Keratinocyte (primary cell): ENCODE measurements around the gene INCA1. TPM values are rescaled to one million over a fixed set of nuclear protein-coding genes. Genes with fewer than 3 reads are reported as not detected.

Experiments
- DNase-seq: peaks from one replicate; pipeline ENCODE4 v3.0.0-alpha.2; 2011; ENCODE audit warnings: low read depth, missing footprints, low spot score
- FAIRE-seq: peaks from 2 replicates; lab custom pipeline; 2011; peaks lifted over from hg19 to GRCh38; lab: Jason Lieb, UNC
- H2AFZ ChIP-seq: 2 replicates; pipeline ENCODE4 v1.6.0; 2012; ENCODE audit warnings: low read length, control low read depth, inconsistent platforms; ENCODE audit not compliant: control insufficient read depth
- H3K27ac ChIP-seq: 2 replicates; pipeline ENCODE4 v1.5.1; 2011; ENCODE audit warnings: low read length; ENCODE audit not compliant: control insufficient read depth, insufficient read depth
- H3K27me3 ChIP-seq: 3 replicates; pipeline ENCODE4 v1.6.0; 2011; ENCODE audit warnings: low read length; ENCODE audit not compliant: control insufficient read depth, insufficient read depth; ENCODE audit errors: extremely low read depth
- H3K36me3 ChIP-seq, 2 experiments: 2 replicates in 1 of 2; 3 replicates in 1 of 2; pipeline ENCODE4 v1.5.1; 2011; ENCODE audit warnings: low read length in 2 of 2, mild to moderate bottlenecking in 1 of 2; ENCODE audit not compliant: control insufficient read depth in 2 of 2, insufficient read depth in 2 of 2; ENCODE audit errors: extremely low read depth in 1 of 2
- H3K4me1 ChIP-seq: 3 replicates; pipeline ENCODE4 v1.5.1; 2011; ENCODE audit warnings: low read length; ENCODE audit not compliant: control insufficient read depth, insufficient read depth; ENCODE audit errors: extremely low read depth
- H3K4me2 ChIP-seq: 3 replicates; pipeline ENCODE4 v1.6.0; 2011; ENCODE audit warnings: low read depth, low read length; ENCODE audit not compliant: control insufficient read depth, insufficient read depth; ENCODE audit errors: extremely low read depth
- H3K4me3 ChIP-seq, 3 experiments: fragments of 200-600 bp in 1 of 3; sonication (generic) in 1 of 3; 2 replicates in 2 of 3; 3 replicates in 1 of 3; pipeline ENCODE4 v1.5.1; 2011 to 2016; ENCODE audit warnings: low read length in 3 of 3, mild to moderate bottlenecking in 3 of 3, control low read depth in 2 of 3, inconsistent platforms in 1 of 3, low read depth in 1 of 3, mixed read lengths in 1 of 3, mixed run types in 1 of 3, moderate library complexity in 1 of 3; ENCODE audit not compliant: control insufficient read depth in 2 of 3, insufficient read depth in 2 of 3; ENCODE audit errors: extremely low read depth in 1 of 3
- H3K79me2 ChIP-seq: 2 replicates; pipeline ENCODE4 v1.6.0; 2012; ENCODE audit warnings: low read length; ENCODE audit not compliant: control insufficient read depth, insufficient read depth
- H3K9ac ChIP-seq: 3 replicates; pipeline ENCODE4 v1.6.0; 2011; ENCODE audit warnings: low read length; ENCODE audit not compliant: control insufficient read depth, insufficient read depth; ENCODE audit errors: extremely low read depth
- H3K9me1 ChIP-seq: 3 replicates; pipeline ENCODE4 v1.6.0; 2011; ENCODE audit warnings: low read length; ENCODE audit not compliant: control insufficient read depth, insufficient read depth; ENCODE audit errors: extremely low read depth
- H3K9me3 ChIP-seq: 2 replicates; pipeline ENCODE4 v1.5.1; 2012; ENCODE audit warnings: low read depth, low read length; ENCODE audit not compliant: control insufficient read depth
- H4K20me1 ChIP-seq: 3 replicates; pipeline ENCODE4 v1.6.0; 2011; ENCODE audit warnings: low read length; ENCODE audit not compliant: control insufficient read depth, insufficient read depth; ENCODE audit errors: extremely low read depth
- EZH2 ChIP-seq: IDR thresholded peaks from one replicate; pipeline ENCODE4 v1.6.1; 2012; ENCODE audit warnings: inconsistent platforms, mild to moderate bottlenecking, low read length, moderate library complexity
- dilution Hi-C: fragments of 300-500 bp; cut with MboI; formaldehyde crosslinking; loops from one replicate; pipeline ENCODE4 v1.7.0; 2020; ENCODE audit warnings: low sequenced_read_pairs; ENCODE audit not compliant: extremely low pct_ligation_motif_present
- polyA plus RNA-seq, 5 experiments: library from polyadenylated mRNA; depleted of rRNA in 3 of 5; stranded (reverse) in 3 of 5; stranded (forward) in 1 of 5; unstranded in 1 of 5; fragments of >200 nt; gene quantifications; 1 replicate in 1 of 5; 2 replicates in 3 of 5; 3 replicates in 1 of 5; pipeline versions ENCODE4 v1.2.1 to v1.2.3, GENCODE V29; 2011 to 2012; ENCODE audit warnings: missing spikeins in 2 of 5, low read depth in 1 of 5, low replicate concordance in 1 of 5
- TF ChIP-seq, protein P1 (sequence below), 3 experiments: IDR thresholded peaks in 1 of 3; conservative IDR thresholded peaks in 1 of 3; optimal IDR thresholded peaks in 1 of 3; 2 replicates in 2 of 3; 3 replicates in 1 of 3; pipeline versions ENCODE3 to v1.5.1; 2011; ENCODE audit warnings: low read length in 3 of 3, mild to moderate bottlenecking in 3 of 3, moderate library complexity in 2 of 3, control low read depth in 1 of 3, inconsistent platforms in 1 of 3; ENCODE audit not compliant: insufficient read depth in 2 of 3; ENCODE audit errors: extremely low read depth in 1 of 3

Gene INCA1
- polyA plus RNA-seq, 1 donor (not counting 4 experiments of a cell fraction or from before 2014, with no cell fraction given): 0.21 TPM

GRCh38 chr17:5022171-5022711, 24.9 kb upstream of the INCA1 start:
- Histone ChIP-seq H3K36me3 (peaks cover 33 to 50% of the 10 kb centered on the region in 2 experiments), H3K9ac (no peak overlapping the region), H3K4me1 (peaks cover 4% of the 10 kb centered on the region), H3K27me3 (no peaks in the 10 kb centered on the region), H3K4me3 (no peak overlapping the region), H4K20me1 (no peaks in the 10 kb centered on the region), H3K4me2 (no peak overlapping the region), H3K9me1 (no peaks in the 10 kb centered on the region), H3K79me2 (no peaks in the 10 kb centered on the region), H3K9me3 (no peaks in the 10 kb centered on the region), H2AFZ (no peak overlapping the region), H3K27ac (no peak overlapping the region)
- DNase-seq (no peak), FAIRE-seq (no peak)
- TF ChIP-seq EZH2: no peak
- TF ChIP-seq, protein P1, sequence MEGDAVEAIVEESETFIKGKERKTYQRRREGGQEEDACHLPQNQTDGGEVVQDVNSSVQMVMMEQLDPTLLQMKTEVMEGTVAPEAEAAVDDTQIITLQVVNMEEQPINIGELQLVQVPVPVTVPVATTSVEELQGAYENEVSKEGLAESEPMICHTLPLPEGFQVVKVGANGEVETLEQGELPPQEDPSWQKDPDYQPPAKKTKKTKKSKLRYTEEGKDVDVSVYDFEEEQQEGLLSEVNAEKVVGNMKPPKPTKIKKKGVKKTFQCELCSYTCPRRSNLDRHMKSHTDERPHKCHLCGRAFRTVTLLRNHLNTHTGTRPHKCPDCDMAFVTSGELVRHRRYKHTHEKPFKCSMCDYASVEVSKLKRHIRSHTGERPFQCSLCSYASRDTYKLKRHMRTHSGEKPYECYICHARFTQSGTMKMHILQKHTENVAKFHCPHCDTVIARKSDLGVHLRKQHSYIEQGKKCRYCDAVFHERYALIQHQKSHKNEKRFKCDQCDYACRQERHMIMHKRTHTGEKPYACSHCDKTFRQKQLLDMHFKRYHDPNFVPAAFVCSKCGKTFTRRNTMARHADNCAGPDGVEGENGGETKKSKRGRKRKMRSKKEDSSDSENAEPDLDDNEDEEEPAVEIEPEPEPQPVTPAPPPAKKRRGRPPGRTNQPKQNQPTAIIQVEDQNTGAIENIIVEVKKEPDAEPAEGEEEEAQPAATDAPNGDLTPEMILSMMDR (optimal IDR thresholded peaks at IDR 0.05 in 1 of 3, IDR thresholded peaks at IDR 0.05 in 1 of 3, conservative IDR thresholded peaks at IDR 0.05 in 1 of 3; ENCODE audit: extremely low read depth in 1 of 3, insufficient read depth in 2 of 3, low read length in 3 of 3): no peak
- dilution Hi-C loops: no loop called here

GRCh38 chr17:5020502-5021023, 23.2 kb upstream of the INCA1 start:
- H3K79me2 ChIP-seq: no peaks in the 10 kb centered on the region
- no peak overlapping the region for H3K4me3 ChIP-seq
- no peak overlapping the region for H3K27ac ChIP-seq
- H3K9me1 ChIP-seq: no peaks in the 10 kb centered on the region
- FAIRE-seq: no peak
- no peaks in the 10 kb centered on the region for H3K9me3 ChIP-seq
- dilution Hi-C loops: no loop called here
- TF ChIP-seq, protein P1 (optimal IDR thresholded peaks at IDR 0.05 in 1 of 3, IDR thresholded peaks at IDR 0.05 in 1 of 3, conservative IDR thresholded peaks at IDR 0.05 in 1 of 3; ENCODE audit: extremely low read depth in 1 of 3, insufficient read depth in 2 of 3, low read length in 3 of 3): no peak
- TF ChIP-seq EZH2: no peak
- H3K36me3 ChIP-seq: peaks cover 33 to 57% of the 10 kb centered on the region in 2 experiments
- no peak overlapping the region for H2AFZ ChIP-seq
- H3K4me2 ChIP-seq: no peak overlapping the region
- H3K9ac ChIP-seq: no peak overlapping the region
- DNase-seq: no peak
- no peaks in the 10 kb centered on the region for H3K27me3 ChIP-seq
- H3K4me1 ChIP-seq: no peaks in the 10 kb centered on the region
- no peaks in the 10 kb centered on the region for H4K20me1 ChIP-seq
